Measurements from ENCODE around the gene CPM.
"Not testable (repeated sequence)": the region's sequence is repeated elsewhere in the genome, so short reads cannot be mapped to it uniquely, and the experiment has no call there.

Gene CPM

GRCh38 chr12:68878283-68878682, 54.7 kb downstream of the CPM start:
- no peak for DNase-seq (ENCODE audit: low spot score)

DNA sequence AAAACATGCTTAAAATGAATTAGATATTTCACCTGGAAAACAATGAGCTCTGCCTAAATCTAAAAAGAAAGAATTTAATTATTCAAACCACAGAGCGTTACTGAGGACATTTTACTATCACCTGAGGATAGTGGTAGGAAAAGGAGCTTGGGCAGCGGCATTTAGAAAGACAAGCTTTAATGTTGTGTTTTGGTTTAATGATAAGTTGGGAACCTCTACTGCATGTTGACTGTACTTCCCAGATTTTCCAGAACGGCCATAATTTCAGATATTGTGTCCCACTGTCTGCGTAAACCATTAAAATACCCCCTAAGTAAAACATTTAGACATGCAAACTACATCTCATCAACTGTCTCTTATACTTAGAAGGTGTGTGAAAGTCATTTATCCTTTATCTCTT, 55.4 kb downstream of the CPM start:
- DNase-seq (ENCODE audit: low spot score) = no peak

GRCh38 chr12:68876461-68876860, 56.5 kb downstream of the CPM start:
- DNase-seq (ENCODE audit: low spot score) = no peak

DNA sequence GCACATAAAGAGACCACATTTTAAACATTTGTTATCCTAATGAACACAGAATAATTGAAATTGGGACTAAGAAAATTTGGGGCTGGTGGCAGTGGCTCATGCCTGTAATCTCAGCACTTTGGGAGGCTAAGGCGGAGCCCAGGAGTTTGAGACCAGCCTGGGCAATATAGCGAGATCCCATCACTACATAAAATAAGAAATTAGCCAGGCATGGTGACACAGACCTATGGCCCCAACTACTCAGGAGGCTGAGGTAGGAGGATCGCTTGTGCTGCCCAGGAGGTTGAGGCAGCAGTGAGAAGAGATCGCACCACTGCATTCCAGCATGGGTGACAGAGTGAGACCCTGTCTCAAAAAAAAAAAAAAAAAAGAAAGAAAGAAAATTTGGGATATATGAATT, 59.7 kb downstream of the CPM start:
- no peak for DNase-seq (ENCODE audit: low spot score)

DNA sequence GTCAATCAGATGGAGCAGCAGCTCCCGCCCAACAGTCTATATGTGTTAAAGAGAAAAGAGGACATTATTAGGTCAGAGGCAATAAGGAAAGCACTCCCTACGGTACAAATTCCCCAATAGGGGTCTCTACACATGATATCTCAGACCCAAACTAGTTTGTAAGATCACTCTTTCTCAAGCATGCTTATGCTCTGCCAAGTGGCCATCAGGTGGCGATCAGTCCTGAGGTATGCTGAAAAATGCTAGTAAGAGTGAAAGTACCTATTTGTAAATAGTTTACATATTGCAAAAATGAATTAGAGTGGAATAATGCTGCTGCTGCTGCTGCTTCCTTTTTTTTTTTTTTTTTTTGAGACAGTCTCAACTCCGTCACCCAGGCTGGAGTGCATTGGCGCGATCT, 61.0 kb downstream of the CPM start:
- DNase-seq (ENCODE audit: low spot score) = no peak

- DNase-seq (ENCODE audit: low spot score) = no peak
These were observed 61.6 kb downstream of the CPM start for GRCh38 chr12:68871396-68871795.

DNA sequence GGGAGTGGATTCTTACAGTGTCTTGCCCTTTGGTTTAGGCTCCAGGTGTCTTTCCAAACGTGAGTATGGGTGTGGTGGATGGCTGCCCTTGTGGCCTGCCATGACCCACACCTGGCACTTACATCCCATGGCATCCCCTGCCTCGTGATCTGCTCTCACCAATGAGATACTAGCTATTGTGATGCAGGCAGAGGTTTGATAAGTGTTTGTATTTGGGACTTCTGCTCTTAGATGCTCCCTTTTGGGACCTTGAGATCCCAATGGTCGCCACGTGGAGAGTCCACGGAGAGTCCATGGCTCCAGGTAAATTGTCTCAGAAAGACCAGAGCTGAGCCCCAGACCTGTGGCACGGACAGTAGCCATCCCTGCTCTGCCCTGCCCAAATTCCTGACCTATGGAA, 62.5 kb downstream of the CPM start:
- DNase-seq (ENCODE audit: low spot score) = no peak

- DNase-seq (ENCODE audit: low spot score) = no peak
These were observed 63.0 kb downstream of the CPM start for GRCh38 chr12:68870011-68870410.

DNA sequence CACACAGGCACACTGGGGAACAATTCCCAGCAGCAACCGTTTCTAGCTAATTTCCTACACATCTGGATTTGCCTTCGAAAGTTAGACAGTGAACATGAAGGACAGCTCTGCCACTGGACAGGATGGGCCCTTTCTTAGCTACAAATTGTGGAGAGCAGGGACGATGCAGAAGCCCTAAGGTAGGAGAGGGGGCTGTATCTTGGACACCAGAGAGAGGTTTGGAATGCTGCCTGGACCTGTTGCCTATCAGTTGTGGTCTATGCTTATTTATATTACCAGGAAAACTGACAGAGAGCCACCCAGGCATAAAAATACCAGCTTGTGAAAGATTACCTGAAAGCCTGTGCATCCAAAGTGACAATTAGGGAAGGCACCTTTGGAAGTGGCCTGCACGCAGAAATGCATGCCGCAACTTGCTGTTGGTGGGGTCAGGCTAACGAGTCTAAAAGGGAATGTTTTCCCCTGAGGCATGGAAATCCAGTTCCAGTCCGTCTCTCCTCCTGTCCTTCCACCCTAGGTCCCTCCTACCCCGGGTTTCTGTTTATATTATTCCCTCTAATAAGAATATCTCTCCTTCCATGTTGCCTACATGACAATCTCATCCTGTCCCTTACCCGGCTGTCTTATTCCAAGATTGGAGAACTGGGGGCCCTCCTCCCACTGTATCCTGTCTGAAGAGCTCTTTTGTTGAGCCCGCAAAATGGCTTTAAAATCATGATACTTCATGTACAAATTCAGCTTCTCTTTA, 64.8 kb downstream of the CPM start:
- DNase-seq (ENCODE audit: low spot score) = no peak

- DNase-seq (ENCODE audit: low spot score) = no peak
These were observed 65.4 kb downstream of the CPM start for GRCh38 chr12:68867606-68868005.

GRCh38 chr12:68866950-68867349, 66.0 kb downstream of the CPM start:
- DNase-seq (ENCODE audit: low spot score) = no peak

DNA sequence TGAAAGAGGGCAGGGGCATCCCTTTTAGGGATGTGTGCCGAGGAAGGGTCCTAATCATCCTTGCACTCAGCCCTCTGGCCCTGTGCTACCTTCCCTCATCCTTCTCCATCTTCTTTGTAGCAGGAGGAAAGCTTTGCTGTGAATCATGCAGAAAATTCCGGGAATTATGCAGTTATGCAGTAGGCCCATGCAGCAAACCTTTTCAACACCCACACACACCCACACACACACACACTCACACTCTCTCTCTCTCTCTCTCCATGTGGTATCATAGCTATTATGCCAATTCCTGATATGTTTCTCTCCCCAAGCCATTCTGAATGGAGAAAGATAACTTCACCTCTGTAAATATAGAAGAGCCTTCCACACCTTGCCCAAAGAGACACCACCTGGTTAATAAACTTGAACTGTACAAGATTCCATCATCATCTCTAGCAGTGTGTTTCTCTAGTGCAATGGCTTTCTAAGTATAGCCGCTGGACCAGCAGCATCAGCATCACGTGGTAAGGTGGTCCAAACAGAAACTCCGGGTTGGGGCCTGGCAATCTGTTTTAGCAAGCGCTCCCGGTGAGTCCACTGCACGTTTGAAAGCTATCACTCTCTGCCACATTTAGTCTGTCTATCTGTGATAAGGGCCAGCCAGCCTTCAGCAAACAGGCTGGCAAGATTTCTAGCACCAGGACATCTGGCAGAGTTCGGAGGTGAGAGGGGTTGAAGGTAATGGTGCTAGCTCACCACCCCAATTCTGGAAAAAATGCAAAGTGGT, 67.4 kb downstream of the CPM start:
- DNase-seq (ENCODE audit: low spot score) = no peak

DNA sequence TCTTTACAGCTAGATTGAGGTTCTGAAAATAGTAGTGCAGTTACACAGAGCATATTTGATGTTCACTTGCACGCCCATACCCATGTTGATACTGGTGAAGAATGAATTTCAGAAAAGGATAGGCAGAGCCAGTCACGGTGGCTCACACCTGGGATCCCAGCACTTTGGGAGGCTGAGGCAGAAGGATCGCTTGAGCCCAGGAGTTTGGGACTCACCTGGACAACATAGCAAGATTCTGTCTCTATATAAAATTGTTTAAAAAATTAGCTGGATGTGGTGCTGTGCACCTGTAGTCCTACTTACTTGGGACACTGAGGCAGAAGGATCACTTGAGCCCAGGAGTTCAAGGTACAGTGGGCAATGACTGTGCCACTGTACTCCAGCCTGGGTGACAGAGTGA, 68.4 kb downstream of the CPM start:
- no peak for DNase-seq (ENCODE audit: low spot score)

GRCh38 chr12:68863886-68864454, 69.0 kb downstream of the CPM start:
- not testable (repeated sequence) for DNase-seq (ENCODE audit: low spot score)

DNA sequence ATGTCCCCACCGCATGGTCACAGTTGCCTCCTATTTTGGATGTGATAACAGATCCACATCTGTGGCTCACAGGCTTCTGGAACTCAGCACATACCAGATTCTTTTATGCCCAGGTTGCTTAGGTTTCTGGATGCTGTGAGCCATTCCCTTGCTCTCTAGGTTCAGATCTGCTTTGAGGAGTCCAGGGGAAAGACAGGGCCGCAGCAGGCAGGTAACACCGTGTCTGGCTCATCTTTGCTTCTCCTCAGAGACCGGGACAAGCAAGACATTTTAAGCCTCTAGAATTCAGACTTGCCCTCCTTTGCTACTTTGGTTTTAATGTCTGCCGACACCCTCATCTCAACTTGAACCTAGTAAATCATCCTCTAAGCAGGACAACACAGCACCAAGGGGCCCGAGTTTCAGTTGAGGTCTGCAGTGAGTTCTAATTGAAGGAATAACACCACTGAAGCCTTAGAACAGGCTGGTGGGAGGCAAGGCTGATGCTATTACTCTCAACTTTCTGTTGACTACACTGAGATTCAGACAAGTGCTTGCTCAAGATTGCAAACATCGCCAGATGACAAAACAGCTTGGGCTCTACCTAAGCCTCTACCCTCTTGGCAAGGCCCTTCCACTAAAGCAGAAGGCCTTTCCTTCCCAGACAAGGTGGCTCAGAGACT, 69.7 kb downstream of the CPM start:
- DNase-seq (ENCODE audit: low spot score) = no peak

DNA sequence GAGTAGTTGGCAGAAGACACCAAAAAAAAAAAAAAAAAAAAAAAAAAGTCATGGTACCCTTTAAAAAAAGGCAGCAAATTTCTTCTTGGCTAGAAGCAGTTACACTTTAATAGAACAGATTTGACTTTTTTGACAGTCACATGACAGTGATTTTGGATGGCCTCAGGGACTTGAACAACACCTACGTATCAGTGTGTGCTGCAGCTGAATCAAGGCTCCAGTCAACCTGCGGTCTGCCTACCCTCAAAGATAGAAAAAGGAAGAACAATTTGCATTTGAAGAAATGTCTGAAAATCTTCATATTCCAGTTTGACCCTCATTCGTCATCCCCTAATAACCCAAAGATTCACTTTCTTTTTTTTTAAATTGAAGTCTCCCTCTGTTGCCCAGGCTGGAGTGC, 71.1 kb downstream of the CPM start:
- DNase-seq (ENCODE audit: low spot score) = no peak

DNA sequence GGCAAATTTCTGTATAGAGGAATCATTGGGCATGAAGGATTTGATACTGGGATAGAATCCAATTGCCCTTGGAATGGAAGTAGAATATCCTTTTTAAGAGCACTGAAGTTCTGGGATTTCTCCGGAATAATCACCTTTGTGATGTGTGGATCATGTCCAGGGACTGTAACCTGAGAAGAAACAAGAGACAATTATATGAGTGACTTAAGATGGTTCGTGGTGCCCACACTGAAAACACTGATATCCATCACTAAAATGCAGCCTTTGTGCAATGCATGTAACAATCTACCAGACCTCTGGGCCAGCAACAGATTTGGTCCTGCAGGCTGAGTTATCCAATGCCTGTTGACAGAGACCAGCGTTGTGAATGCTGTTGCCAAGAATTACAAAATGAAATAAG, 76.5 kb downstream of the CPM start:
- no peak for DNase-seq (ENCODE audit: low spot score)

GRCh38 chr12:68855771-68856170, 77.2 kb downstream of the CPM start:
- DNase-seq (ENCODE audit: low spot score) = no peak

- DNase-seq (ENCODE audit: low spot score) = no peak
These were observed 77.9 kb downstream of the CPM start for GRCh38 chr12:68855111-68855510.

- DNase-seq (ENCODE audit: low spot score) = no peak
These were observed 78.4 kb downstream of the CPM start for GRCh38 chr12:68854554-68854953.

GRCh38 chr12:68854078-68854468, 78.9 kb downstream of the CPM start:
- no peak for DNase-seq (ENCODE audit: low spot score)

DNA sequence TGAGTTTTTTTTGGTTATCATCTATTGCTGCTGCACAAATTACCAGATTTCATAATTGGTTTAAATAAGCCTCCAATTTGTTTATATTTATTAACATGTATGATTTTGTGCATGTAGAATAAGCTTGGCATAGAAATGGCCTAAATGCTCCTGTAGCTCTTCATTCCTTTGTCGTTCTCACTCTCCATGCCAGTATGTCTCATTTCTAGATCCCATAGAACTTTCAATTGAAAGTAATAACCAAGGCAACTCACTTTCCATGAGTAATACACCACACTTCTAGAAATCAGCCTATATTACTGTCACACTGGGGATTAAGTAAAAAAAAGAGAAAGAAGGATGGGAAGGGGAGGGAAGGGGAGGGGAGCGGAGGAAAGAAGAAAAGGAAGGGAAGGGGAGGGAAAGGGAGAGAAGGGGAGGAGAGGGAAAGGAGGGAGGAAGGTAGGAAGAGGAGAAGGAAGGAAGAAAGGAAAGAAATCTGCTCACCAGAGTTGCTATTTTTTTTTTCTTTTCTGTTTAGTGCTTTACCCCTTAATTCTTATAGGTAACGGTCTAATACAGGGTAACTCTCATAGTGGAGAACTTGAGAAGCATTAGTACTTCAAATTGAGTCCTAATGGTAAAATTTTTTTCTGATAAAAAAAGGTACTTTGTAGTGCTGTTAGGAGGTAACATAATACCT, 79.4 kb downstream of the CPM start:
- no peak for DNase-seq (ENCODE audit: low spot score)
